Activated CD8-positive, alpha-beta memory T cell treated with anti-CD3 and anti-CD28 coated beads, Interleukin-2, amount 50 U/mL, for 24 hours (primary cell): ENCODE data around the gene MPP1.

Experiments
- DNase-seq: peaks from one replicate; pipeline ENCODE4 v3.0.0-alpha.2; 2020; ENCODE audit errors: extremely low read depth

MPP1 gene

GRCh38 chrX:154812341-154813101 is 7.2 kb upstream of the MPP1 start:
- DNase-seq: no peak

- no peak for DNase-seq
Measured at GRCh38 chrX:154809939-154810665, 4.8 kb upstream of the MPP1 start.

- DNase-seq: no peak
Measured at GRCh38 chrX:154806837-154807501, 1.7 kb upstream of the MPP1 start.

- no peak for DNase-seq
Measured at GRCh38 chrX:154805696-154806091, 409 bp upstream of the MPP1 start.

- DNase-seq: no peak
Measured at GRCh38 chrX:154804261-154804956, 876 bp downstream of the MPP1 start.

GRCh38 chrX:154802947-154803346 is 2.3 kb downstream of the MPP1 start:
- no peak for DNase-seq

- DNase-seq: no peak
Measured at GRCh38 chrX:154800478-154801210, 4.6 kb downstream of the MPP1 start.

GRCh38 chrX:154799556-154800348 is 5.5 kb downstream of the MPP1 start:
- DNase-seq: no peak

GRCh38 chrX:154797006-154797405 is 8.3 kb downstream of the MPP1 start:
- no peak for DNase-seq

- DNase-seq: no peak
Measured at GRCh38 chrX:154795016-154795415, 10.3 kb downstream of the MPP1 start.

GRCh38 chrX:154793084-154793795 is 12.0 kb downstream of the MPP1 start:
- no peak for DNase-seq

- no peak for DNase-seq
Measured at GRCh38 chrX:154791939-154792338, 13.3 kb downstream of the MPP1 start.

- no peak for DNase-seq
Measured at GRCh38 chrX:154791467-154791866, 13.8 kb downstream of the MPP1 start.

GRCh38 chrX:154785716-154786115 is 19.6 kb downstream of the MPP1 start:
- DNase-seq: no peak

- DNase-seq: no peak
Measured at GRCh38 chrX:154784149-154784995, 20.9 kb downstream of the MPP1 start.

GRCh38 chrX:154780968-154781367 is 24.3 kb downstream of the MPP1 start:
- no peak for DNase-seq

- DNase-seq: no peak
Measured at GRCh38 chrX:154779261-154779660, 26.0 kb downstream of the MPP1 start.

- no peak for DNase-seq
Measured at GRCh38 chrX:154776753-154777152, 28.5 kb downstream of the MPP1 start.
